HepG2 (cell line): ENCODE data around the gene TLE1. TPM values are rescaled to one million over a fixed set of nuclear protein-coding genes. Genes with fewer than 3 reads are reported as not detected.
A peak's percentile ranks its signal among the peaks of the same experiment; 100 is the strongest.

Source experiments
- ATAC-seq: fragments of 200-7000 bp; cut with Tn5 transposase; 3 replicates; pipeline ENCODE4 v1.9.1; 2020; ENCODE audit warnings: mild to moderate bottlenecking, moderate library complexity
- BruUV-seq: library from RNA; stranded (reverse); fragments of 400-500 nt; replicated peaks from 2 replicates; lab custom pipeline; 2021; lab: Mats Ljungman, UMichigan
- CTCF ChIA-PET: fragments of 300-600 bp; formaldehyde crosslinking; extraction: SDS; loops from one replicate; lab custom pipeline; 2021; ENCODE audit warnings: low total read pairs, inconsistent platforms, low intra/inter-chr PET ratio; lab: Yijun Ruan, JAX
- POLR2A ChIA-PET: fragments of 350-600 bp; sonication (Branson Sonifier 250); formaldehyde crosslinking; loops from one replicate; lab custom pipeline; 2020; ENCODE audit warnings: antibody characterized with exemption, inconsistent platforms; lab: Yijun Ruan, JAX
- DNase-seq: peaks from one replicate; pipeline ENCODE4 v3.0.0-alpha.2; 2015; ENCODE audit warnings: low spot score
- FAIRE-seq: peaks from 3 replicates; lab custom pipeline; 2011; peaks lifted over from hg19 to GRCh38; lab: Jason Lieb, UNC
- H2AFZ ChIP-seq: one replicate; pipeline ENCODE4 v1.6.1; 2011; ENCODE audit warnings: low read length, inconsistent platforms
- H3K27ac ChIP-seq: fragments of 300-600 bp; 3 replicates; pipeline ENCODE4 v1.8.0; 2011; ENCODE audit warnings: mixed run types, mild to moderate bottlenecking, mixed read lengths, low read length, inconsistent platforms; ENCODE audit not compliant: insufficient read depth; ENCODE audit errors: extremely low read length
- H3K27me3 ChIP-seq, 2 experiments: fragments of 200-600 bp in 1 of 2; 2 replicates in 1 of 2; 3 replicates in 1 of 2; pipeline versions ENCODE4 v1.6.0 to v1.8.0; 2011; ENCODE audit warnings: low read length in 2 of 2, mild to moderate bottlenecking in 2 of 2, moderate library complexity in 2 of 2, inconsistent platforms in 1 of 2; ENCODE audit not compliant: insufficient read depth in 2 of 2, control insufficient read depth in 1 of 2
- H3K36me3 ChIP-seq, 2 experiments: fragments of 200-600 bp in 1 of 2; replicated peaks in 1 of 2; 2 replicates in 1 of 2; 3 replicates in 1 of 2; pipeline versions ENCODE4 v1.5.1 to v1.8.0; 2011; ENCODE audit warnings: low read length in 2 of 2, inconsistent platforms in 1 of 2; ENCODE audit not compliant: insufficient read depth in 2 of 2, control insufficient read depth in 1 of 2
- H3K4me1 ChIP-seq: 2 replicates; pipeline ENCODE4 v1.5.1; 2012; ENCODE audit warnings: low read length, inconsistent platforms; ENCODE audit not compliant: insufficient read depth
- H3K4me2 ChIP-seq: 2 replicates; pipeline ENCODE4 v1.6.0; 2011; ENCODE audit warnings: low read depth, low read length, inconsistent platforms
- H3K4me3 ChIP-seq, 3 experiments: fragments of 200-600 bp in 1 of 3; sonication (generic), shearing (Covaris generic) in 1 of 3; replicated peaks in 1 of 3; 2 replicates each; pipeline ENCODE4 v1.5.1; 2011 to 2016; ENCODE audit warnings: low read length in 3 of 3, inconsistent platforms in 2 of 3, low read depth in 2 of 3, mild to moderate bottlenecking in 2 of 3, control low read depth in 1 of 3, mixed read lengths in 1 of 3; ENCODE audit not compliant: insufficient read depth in 1 of 3
- H3K79me2 ChIP-seq: one replicate; pipeline ENCODE4 v1.6.1; 2011; ENCODE audit warnings: low read length, inconsistent platforms; ENCODE audit not compliant: insufficient read depth
- H3K9ac ChIP-seq: 2 replicates; pipeline ENCODE4 v1.6.0; 2011; ENCODE audit warnings: mild to moderate bottlenecking, low read depth, low read length, inconsistent platforms; ENCODE audit not compliant: insufficient read depth
- H3K9me3 ChIP-seq: 2 replicates; pipeline ENCODE4 v1.5.1; 2012; ENCODE audit warnings: mild to moderate bottlenecking, low read length
- H4K20me1 ChIP-seq: 2 replicates; pipeline ENCODE4 v1.6.0; 2011; ENCODE audit warnings: inconsistent platforms, mild to moderate bottlenecking, low read length, moderate library complexity; ENCODE audit not compliant: insufficient read depth
- CBFB ChIP-seq: sonication (generic); formaldehyde crosslinking; IDR thresholded peaks from 2 replicates; pipeline ENCODE4 v1.4.0; 2020; ENCODE audit warnings: missing genetic modification reagents
- ELF3 ChIP-seq: IDR thresholded peaks from 2 replicates; pipeline ENCODE4 v1.6.1; 2016; ENCODE audit warnings: missing genetic modification reagents, missing compliant biosample characterization
- FOXC1 ChIP-seq: sonication (generic); formaldehyde crosslinking; IDR thresholded peaks from 2 replicates; pipeline ENCODE4 v1.8.0; 2022; ENCODE audit warnings: mild to moderate bottlenecking, missing genetic modification reagents, borderline replicate concordance
- GPN1 ChIP-seq: sonication (generic); formaldehyde crosslinking; IDR thresholded peaks from 2 replicates; pipeline ENCODE4 v1.5.1; 2020; ENCODE audit warnings: missing genetic modification reagents, borderline replicate concordance
- HINFP ChIP-seq: sonication (generic); formaldehyde crosslinking; IDR thresholded peaks from 2 replicates; pipeline ENCODE4 v1.4.0; 2020; ENCODE audit warnings: low read depth, mild to moderate bottlenecking, missing genetic modification reagents
- REST ChIP-seq, 2 experiments: IDR thresholded peaks; 2 replicates each; pipeline ENCODE4 v1.6.1; 2011 to 2012; ENCODE audit warnings: low read length in 2 of 2, borderline replicate concordance in 1 of 2, low read depth in 1 of 2, mild to moderate bottlenecking in 1 of 2, moderate library complexity in 1 of 2
- ZNF207 ChIP-seq: fragments of 450-650 bp; IDR thresholded peaks from 2 replicates; pipeline ENCODE4 v1.6.1; 2016; ENCODE audit warnings: antibody characterized with exemption, borderline replicate concordance
- ZNF75D ChIP-seq: sonication (generic); formaldehyde crosslinking; IDR thresholded peaks from 2 replicates; pipeline ENCODE4 v1.8.1; 2023; ENCODE audit warnings: missing genetic modification reagents, mild to moderate bottlenecking, borderline replicate concordance
- ZNF83 ChIP-seq: sonication (generic); formaldehyde crosslinking; IDR thresholded peaks from 2 replicates; pipeline ENCODE4 v1.4.0; 2020; ENCODE audit warnings: missing genetic modification reagents, mild to moderate bottlenecking, borderline replicate concordance
- WGBS: methylation state at CpG from one replicate; pipeline ENCODE4 v1.1.6; 2017; ENCODE audit warnings: low lambda C conversion rate; 5-methylcytosine and 5-hydroxymethylcytosine counted together
- in situ Hi-C: cut with HindIII; loops from 2 replicates; pipeline ENCODE4 v1.10.0; 2017; ENCODE audit warnings: low pct_unique_long_range_greater_than_20kb; ENCODE audit not compliant: extremely low pct_ligation_motif_present
- intact Hi-C: fragments of 100-400 bp; cut with micrococcal nuclease; formaldehyde crosslinking; loops from one replicate; pipeline ENCODE4 v1.10.0; 2022; ENCODE audit not compliant: unreplicated experiment
- polyA plus RNA-seq, 8 experiments: library from polyadenylated mRNA; depleted of rRNA in 3 of 8; stranded (reverse) in 7 of 8; unstranded in 1 of 8; fragments of >200 nt; fragmentation: Illumina TruSeq in 4 of 8; extraction: Trizol in 4 of 8; gene quantifications; 2 replicates each; pipeline versions ENCODE4 v1.2.1 to v1.2.3, GENCODE V29; 2011 to 2016; ENCODE audit warnings: low read depth in 4 of 8, missing spikeins in 1 of 8, mixed read lengths in 1 of 8; ENCODE audit not compliant: insufficient read depth in 1 of 8
- total RNA-seq, 5 experiments: library from RNA; depleted of rRNA; stranded (reverse); fragments of >200 nt; fragmentation: Illumina TruSeq; extraction: Trizol; gene quantifications; 2 replicates each; pipeline ENCODE4 v1.2.3, GENCODE V29; 2016; ENCODE audit warnings: low read depth in 1 of 5
- TF ChIP-seq, protein P1 (sequence below): sonication (generic); formaldehyde crosslinking; IDR thresholded peaks from 2 replicates; pipeline ENCODE4 v1.4.0; 2020; ENCODE audit warnings: mild to moderate bottlenecking, missing genetic modification reagents
- TF ChIP-seq, protein P2 (sequence below): sonication (generic); formaldehyde crosslinking; IDR thresholded peaks from 2 replicates; pipeline ENCODE4 v1.5.0; 2020; ENCODE audit warnings: missing genetic modification reagents

Gene TLE1
- total and polyA plus RNA-seq, 2 of the 13 experiments (the other 11 are each of a cell fraction or from before 2014, with no cell fraction given): 35.9 to 109 TPM

GRCh38 chr9:81589819-81590218, 99.5 kb downstream of the TLE1 start:
- FAIRE-seq (no peak), ATAC-seq (no peak), DNase-seq (no peak)
- Histone ChIP-seq H3K27ac (peak overlapping the region; percentile 11), H3K27me3 (no peaks in the 10 kb centered on the region), H3K4me1 (peaks cover 94% of the 10 kb centered on the region), H3K9me3 (no peaks in the 10 kb centered on the region), H3K4me2 (no peak overlapping the region), H2AFZ (no peak overlapping the region), H3K4me3 (no peak overlapping the region), H3K9ac (no peak overlapping the region), H3K36me3 (peaks cover 12 to 59% of the 10 kb centered on the region in 2 experiments), H3K79me2 (no peaks in the 10 kb centered on the region), H4K20me1 (no peaks in the 10 kb centered on the region)
- ChIA-PET POLR2A (interaction anchor here (2.8 kb wide), 1 partner anchor 45 kb away, joined by 14 read pairs; no protein-coding TSS in a partner anchor), CTCF (no interaction called here)
- in situ Hi-C loops (no loop called here), intact Hi-C loops (loop anchor here (2.0 to 5.0 kb wide), 3 partner anchors 21 to 67 kb away; no protein-coding TSS in a partner anchor)
- 100% methylated on average over 9 of the region's 9 CpGs for WGBS
- no TSS peak for BruUV-seq
- TF ChIP-seq HINFP (CRISPR knock-in tag) (no peak), FOXC1 (CRISPR knock-in tag) (no peak), ZNF83 (CRISPR knock-in tag) (no peak), ZNF75D (CRISPR knock-in tag) (no peak), ELF3 (CRISPR knock-in tag) (no peak), ZNF207 (no peak), CBFB (CRISPR knock-in tag) (no peak), REST (IDR thresholded peaks at IDR 0.05; ENCODE audit: borderline replicate concordance in 1 of 2, low read depth in 1 of 2, low read length in 2 of 2) (no peak), GPN1 (no peak)
- TF ChIP-seq, protein P1, sequence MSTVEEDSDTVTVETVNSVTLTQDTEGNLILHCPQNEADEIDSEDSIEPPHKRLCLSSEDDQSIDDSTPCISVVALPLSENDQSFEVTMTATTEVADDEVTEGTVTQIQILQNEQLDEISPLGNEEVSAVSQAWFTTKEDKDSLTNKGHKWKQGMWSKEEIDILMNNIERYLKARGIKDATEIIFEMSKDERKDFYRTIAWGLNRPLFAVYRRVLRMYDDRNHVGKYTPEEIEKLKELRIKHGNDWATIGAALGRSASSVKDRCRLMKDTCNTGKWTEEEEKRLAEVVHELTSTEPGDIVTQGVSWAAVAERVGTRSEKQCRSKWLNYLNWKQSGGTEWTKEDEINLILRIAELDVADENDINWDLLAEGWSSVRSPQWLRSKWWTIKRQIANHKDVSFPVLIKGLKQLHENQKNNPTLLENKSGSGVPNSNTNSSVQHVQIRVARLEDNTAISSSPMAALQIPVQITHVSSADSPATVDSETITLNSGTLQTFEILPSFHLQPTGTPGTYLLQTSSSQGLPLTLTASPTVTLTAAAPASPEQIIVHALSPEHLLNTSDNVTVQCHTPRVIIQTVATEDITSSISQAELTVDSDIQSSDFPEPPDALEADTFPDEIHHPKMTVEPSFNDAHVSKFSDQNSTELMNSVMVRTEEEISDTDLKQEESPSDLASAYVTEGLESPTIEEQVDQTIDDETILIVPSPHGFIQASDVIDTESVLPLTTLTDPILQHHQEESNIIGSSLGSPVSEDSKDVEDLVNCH (CRISPR knock-in tag): no peak
- TF ChIP-seq, protein P2, sequence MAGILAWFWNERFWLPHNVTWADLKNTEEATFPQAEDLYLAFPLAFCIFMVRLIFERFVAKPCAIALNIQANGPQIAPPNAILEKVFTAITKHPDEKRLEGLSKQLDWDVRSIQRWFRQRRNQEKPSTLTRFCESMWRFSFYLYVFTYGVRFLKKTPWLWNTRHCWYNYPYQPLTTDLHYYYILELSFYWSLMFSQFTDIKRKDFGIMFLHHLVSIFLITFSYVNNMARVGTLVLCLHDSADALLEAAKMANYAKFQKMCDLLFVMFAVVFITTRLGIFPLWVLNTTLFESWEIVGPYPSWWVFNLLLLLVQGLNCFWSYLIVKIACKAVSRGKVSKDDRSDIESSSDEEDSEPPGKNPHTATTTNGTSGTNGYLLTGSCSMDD (CRISPR knock-in tag): no peak
